Stimulated activated CD8-positive, alpha-beta memory T cell treated with anti-CD3 and anti-CD28 coated beads, Interleukin-15, amount 100 ng/mL, for 1 hour (primary cell): Measurements from ENCODE around the gene MYO7A.

Experiments
- DNase-seq: peaks from one replicate; pipeline ENCODE4 v3.0.0-alpha.2; 2020; ENCODE audit warnings: low read depth

The MYO7A gene

GRCh38 chr11:77146261-77147035, 18.4 kb downstream of the MYO7A start:
- no peak for DNase-seq

GRCh38 chr11:77147036-77147315, 18.9 kb downstream of the MYO7A start:
- DNase-seq, result no peak

- DNase-seq, result peak; percentile 4
Measured at GRCh38 chr11:77147668-77148321, 19.7 kb downstream of the MYO7A start.

GRCh38 chr11:77148963-77149715, 21.1 kb downstream of the MYO7A start:
- DNase-seq, result no peak

- no peak for DNase-seq
Measured at GRCh38 chr11:77149716-77150392, 21.8 kb downstream of the MYO7A start.

- DNase-seq, result no peak
Measured at GRCh38 chr11:77150836-77151235, 22.8 kb downstream of the MYO7A start.

GRCh38 chr11:77151804-77152509, 23.9 kb downstream of the MYO7A start:
- DNase-seq, result peak; percentile 2

GRCh38 chr11:77152846-77153245, 24.8 kb downstream of the MYO7A start:
- no peak for DNase-seq

- no peak for DNase-seq
Measured at GRCh38 chr11:77153276-77154185, 25.5 kb downstream of the MYO7A start.

- no peak for DNase-seq
Measured at GRCh38 chr11:77154381-77155081, 26.5 kb downstream of the MYO7A start.

GRCh38 chr11:77155082-77155475, 27.0 kb downstream of the MYO7A start:
- DNase-seq, result no peak

- DNase-seq, result no peak
Measured at GRCh38 chr11:77155556-77156130, 27.6 kb downstream of the MYO7A start.

- DNase-seq, result no peak
Measured at GRCh38 chr11:77156396-77157195, 28.6 kb downstream of the MYO7A start.

GRCh38 chr11:77158041-77158695, 30.1 kb downstream of the MYO7A start:
- no peak for DNase-seq

- no peak for DNase-seq
Measured at GRCh38 chr11:77159219-77159936, 31.3 kb downstream of the MYO7A start.

GRCh38 chr11:77159937-77160495, 32.0 kb downstream of the MYO7A start:
- DNase-seq, result no peak

- DNase-seq, result no peak
Measured at GRCh38 chr11:77163271-77163670, 35.2 kb downstream of the MYO7A start.
